ENCODE measurements around the gene VPREB3. TPM values are rescaled to one million over a fixed set of nuclear protein-coding genes. Genes with fewer than 3 reads are reported as not detected.

VPREB3 gene
- total and polyA plus RNA-seq, 9 donors: 2.8 TPM; not detected in 8

DNA sequence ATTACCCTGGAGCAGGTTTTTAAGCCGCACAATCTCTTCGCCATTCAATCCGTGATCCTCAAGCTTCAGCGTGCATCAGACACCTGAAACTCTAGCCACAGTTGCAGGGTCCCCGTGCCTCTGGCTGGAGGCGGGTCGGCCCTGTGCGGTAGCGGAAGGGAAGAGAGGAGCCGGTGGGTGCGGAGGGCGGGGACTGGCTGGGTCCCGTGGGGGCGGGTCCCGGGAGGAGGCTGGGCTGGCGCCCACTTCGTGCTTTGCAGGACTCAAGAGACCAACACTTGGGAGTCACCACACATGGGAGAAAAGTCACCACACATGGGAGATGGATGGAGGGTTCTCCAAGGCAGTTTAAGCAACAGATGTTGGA is 9.3 kb upstream of the VPREB3 start:
- no peak overlapping the region for H3K4me3 ChIP-seq
- no peak overlapping the region for H3K27ac ChIP-seq
- no peaks in the 10 kb centered on the region for H3K36me3 ChIP-seq
- intact Hi-C loops (cut with DNase I): loop anchor here in 1 of 4 donors (5.0 kb wide), 1 partner anchor 51 kb away; no protein-coding TSS in a partner anchor
- H3K4me1 ChIP-seq (ENCODE audit: insufficient read depth): peaks cover 8% of the 10 kb centered on the region
- no peaks in the 10 kb centered on the region for H3K27me3 ChIP-seq
- no peak for DNase-seq
- H3K9me3 ChIP-seq: no peaks in the 10 kb centered on the region
- TF ChIP-seq EP300 (IDR thresholded peaks at IDR 0.05) (no peak), POLR2A (IDR thresholded peaks at IDR 0.05) (no peak)
- TF ChIP-seq, protein P1, sequence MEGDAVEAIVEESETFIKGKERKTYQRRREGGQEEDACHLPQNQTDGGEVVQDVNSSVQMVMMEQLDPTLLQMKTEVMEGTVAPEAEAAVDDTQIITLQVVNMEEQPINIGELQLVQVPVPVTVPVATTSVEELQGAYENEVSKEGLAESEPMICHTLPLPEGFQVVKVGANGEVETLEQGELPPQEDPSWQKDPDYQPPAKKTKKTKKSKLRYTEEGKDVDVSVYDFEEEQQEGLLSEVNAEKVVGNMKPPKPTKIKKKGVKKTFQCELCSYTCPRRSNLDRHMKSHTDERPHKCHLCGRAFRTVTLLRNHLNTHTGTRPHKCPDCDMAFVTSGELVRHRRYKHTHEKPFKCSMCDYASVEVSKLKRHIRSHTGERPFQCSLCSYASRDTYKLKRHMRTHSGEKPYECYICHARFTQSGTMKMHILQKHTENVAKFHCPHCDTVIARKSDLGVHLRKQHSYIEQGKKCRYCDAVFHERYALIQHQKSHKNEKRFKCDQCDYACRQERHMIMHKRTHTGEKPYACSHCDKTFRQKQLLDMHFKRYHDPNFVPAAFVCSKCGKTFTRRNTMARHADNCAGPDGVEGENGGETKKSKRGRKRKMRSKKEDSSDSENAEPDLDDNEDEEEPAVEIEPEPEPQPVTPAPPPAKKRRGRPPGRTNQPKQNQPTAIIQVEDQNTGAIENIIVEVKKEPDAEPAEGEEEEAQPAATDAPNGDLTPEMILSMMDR (IDR thresholded peaks at IDR 0.05): no peak
- 7 to 26% (median 23%) methylated on average over 9 to 17 of the region's 17 CpGs for WGBS, 3 donors

GRCh38 chr22:23762842-23763578 is 8.8 kb upstream of the VPREB3 start, which contains the start of gene C22orf15:
TSS of gene C22orf15 (plus strand) at chr22:23762990. CDS start at chr22:23763307, 317 bp downstream.
- Histone ChIP-seq H3K36me3 (no peaks in the 10 kb centered on the region), H3K27ac (no peak within 1 kb of the TSS), H3K4me3 (no peak within 1 kb of the TSS), H3K27me3 (no peaks in the 10 kb centered on the region), H3K9me3 (no peaks in the 10 kb centered on the region), H3K4me1 (ENCODE audit: insufficient read depth) (peaks cover 6% of the 10 kb centered on the region)
- DNase-seq: no peak
- intact Hi-C loops (cut with DNase I): loop anchor here in 1 of 4 donors (5.0 kb wide), 1 partner anchor 51 kb away; no protein-coding TSS in a partner anchor
- no peak for TF ChIP-seq EP300 (IDR thresholded peaks at IDR 0.05)
- TF ChIP-seq POLR2A (IDR thresholded peaks at IDR 0.05): no peak
- TF ChIP-seq, protein P1 (IDR thresholded peaks at IDR 0.05): no peak
- WGBS, 3 donors: 40 to 47% (median 44%) methylated on average over 22 to 23 of the region's 23 CpGs

DNA sequence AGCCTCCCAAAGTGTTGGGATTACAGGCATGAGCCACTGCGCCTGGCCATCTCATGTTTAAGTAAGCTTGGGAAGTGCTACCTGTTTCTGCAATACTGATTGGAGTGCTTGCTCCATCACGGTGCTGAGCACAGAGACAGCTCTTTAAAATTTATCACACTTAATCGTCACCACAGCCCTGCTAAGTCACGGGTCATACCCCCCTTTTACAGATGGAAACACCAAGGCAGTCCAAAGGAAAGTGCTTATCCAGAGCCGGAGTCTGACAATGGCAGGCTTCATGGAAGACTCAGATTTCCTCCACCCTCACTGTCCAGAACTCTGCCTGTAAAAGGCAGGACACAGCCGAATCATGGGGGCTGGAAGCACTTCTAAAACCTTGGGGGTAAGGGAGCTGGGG is 5.8 kb upstream of the VPREB3 start:
- DNase-seq: no peak
- WGBS, 3 donors: 79 to 82% (median 81%) methylated on average over 6 of the region's 6 CpGs
- peaks cover 3% of the 10 kb centered on the region for H3K4me1 ChIP-seq (ENCODE audit: insufficient read depth)
- no peaks in the 10 kb centered on the region for H3K27me3 ChIP-seq
- intact Hi-C loops (cut with DNase I): loop anchor here in 1 of 4 donors (5.0 kb wide), 1 partner anchor 48 kb away; no protein-coding TSS in a partner anchor
- H3K9me3 ChIP-seq: no peaks in the 10 kb centered on the region
- no peaks in the 10 kb centered on the region for H3K36me3 ChIP-seq
- TF ChIP-seq, protein P1 (IDR thresholded peaks at IDR 0.05): no peak
- TF ChIP-seq POLR2A (IDR thresholded peaks at IDR 0.05): no peak
- TF ChIP-seq EP300 (IDR thresholded peaks at IDR 0.05): no peak
- no peak overlapping the region for H3K4me3 ChIP-seq
- H3K27ac ChIP-seq: no peak overlapping the region

DNA sequence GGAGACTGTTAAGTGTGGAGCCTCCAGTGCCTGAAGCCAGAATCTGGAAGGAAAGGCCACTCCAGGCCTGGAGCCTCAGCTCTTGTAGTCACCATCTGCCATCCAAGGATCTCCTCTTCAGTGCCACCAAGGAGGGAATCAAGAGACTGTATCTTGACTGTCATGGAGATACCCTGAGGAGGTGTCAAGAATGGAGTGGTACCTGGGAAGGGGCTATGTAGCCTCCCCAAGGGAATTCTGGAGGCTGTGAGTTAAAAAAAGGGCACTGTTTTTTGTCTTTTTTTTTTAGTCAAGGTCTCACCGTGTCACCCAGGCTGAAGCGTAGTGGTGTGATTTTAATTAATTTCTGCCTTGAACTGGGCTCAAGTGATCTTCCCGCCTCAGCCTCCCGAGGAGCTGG is 5.3 kb upstream of the VPREB3 start:
- no peak overlapping the region for H3K4me3 ChIP-seq
- no peak for DNase-seq
- WGBS, 3 donors: 74 to 89% (median 77%) methylated on average over 4 of the region's 4 CpGs
- H3K9me3 ChIP-seq: no peaks in the 10 kb centered on the region
- intact Hi-C loops (cut with DNase I): no loop called here
- no peak overlapping the region for H3K27ac ChIP-seq
- H3K27me3 ChIP-seq: no peaks in the 10 kb centered on the region
- H3K4me1 ChIP-seq (ENCODE audit: insufficient read depth): peaks cover 3% of the 10 kb centered on the region
- H3K36me3 ChIP-seq: no peaks in the 10 kb centered on the region
- no peak for TF ChIP-seq POLR2A (IDR thresholded peaks at IDR 0.05)
- TF ChIP-seq, protein P1 (IDR thresholded peaks at IDR 0.05): no peak
- no peak for TF ChIP-seq EP300 (IDR thresholded peaks at IDR 0.05)
